ENCODE results near the gene PORCN.

Gene PORCN

GRCh38 chrX:48533165-48533564 lies 24.4 kb downstream of the PORCN start:
- TF ChIP-seq CTCF (IDR thresholded peaks at IDR 0.05), result no peak

- TF ChIP-seq CTCF (IDR thresholded peaks at IDR 0.05), result no peak
Observed at GRCh38 chrX:48538641-48539344, 30.0 kb downstream of the PORCN start.

- peak; percentile 28; the same call in 1 of the 2 replicates for TF ChIP-seq CTCF (IDR thresholded peaks at IDR 0.05)
Observed at GRCh38 chrX:48539345-48540027, 30.7 kb downstream of the PORCN start, which contains the start of gene TBC1D25. TBC1D25 (plus strand) TSS chrX:48539714; CDS start chrX:48539798, 84 bp downstream.

GRCh38 chrX:48540028-48540375 lies 31.2 kb downstream of the PORCN start:
- no peak for TF ChIP-seq CTCF (IDR thresholded peaks at IDR 0.05)

GRCh38 chrX:48540480-48540879 lies 31.7 kb downstream of the PORCN start:
- no peak for TF ChIP-seq CTCF (IDR thresholded peaks at IDR 0.05)

GRCh38 chrX:48541140-48541814 lies 32.5 kb downstream of the PORCN start:
- TF ChIP-seq CTCF (IDR thresholded peaks at IDR 0.05), result no peak

GRCh38 chrX:48548871-48549270 lies 40.1 kb downstream of the PORCN start:
- no peak for TF ChIP-seq CTCF (IDR thresholded peaks at IDR 0.05)
